Measurements from ENCODE around the gene ZNF783.

The ZNF783 gene

DNA sequence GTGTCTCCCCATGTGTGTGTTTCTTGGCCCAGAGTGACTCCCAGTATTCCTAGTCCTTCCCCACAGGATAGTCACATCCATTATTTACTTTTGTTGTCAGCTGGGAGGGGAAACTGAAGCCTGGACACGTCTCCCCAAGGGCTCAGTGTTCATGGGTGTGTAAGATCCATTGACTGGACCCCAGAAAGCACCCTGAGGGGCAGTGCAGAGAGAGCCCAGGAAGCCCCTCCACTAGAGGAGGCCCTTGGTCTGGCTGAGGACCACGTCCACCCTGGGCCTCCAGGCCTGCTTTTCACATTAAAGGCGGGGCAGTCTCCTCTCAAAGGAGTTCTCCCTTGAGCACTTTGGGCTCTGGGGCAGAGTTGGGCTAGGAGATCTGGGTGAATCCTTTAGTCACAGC lies 21.3 kb downstream of the ZNF783 start:
- no peak for DNase-seq

DNA sequence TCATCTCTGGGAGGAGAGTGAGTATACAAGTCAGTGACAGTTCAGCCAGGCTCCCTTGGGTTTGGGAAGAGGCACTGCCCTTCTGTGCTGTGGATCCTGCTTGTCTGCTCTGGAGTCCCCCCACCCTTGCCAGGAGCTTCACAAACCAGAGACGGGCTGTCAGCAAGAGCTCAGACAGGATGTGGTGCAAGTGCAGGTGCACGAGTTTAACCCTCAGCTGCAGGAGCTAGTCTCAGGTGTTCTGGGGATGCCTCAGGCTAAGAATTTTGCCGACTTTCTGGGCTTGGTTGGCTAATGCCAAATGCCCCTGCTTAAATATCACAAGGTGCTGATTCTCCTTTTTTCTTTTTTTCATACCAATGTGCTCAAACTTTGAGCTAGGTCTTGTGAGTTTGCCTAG lies 22.3 kb downstream of the ZNF783 start:
- DNase-seq, result peak; percentile 57

DNA sequence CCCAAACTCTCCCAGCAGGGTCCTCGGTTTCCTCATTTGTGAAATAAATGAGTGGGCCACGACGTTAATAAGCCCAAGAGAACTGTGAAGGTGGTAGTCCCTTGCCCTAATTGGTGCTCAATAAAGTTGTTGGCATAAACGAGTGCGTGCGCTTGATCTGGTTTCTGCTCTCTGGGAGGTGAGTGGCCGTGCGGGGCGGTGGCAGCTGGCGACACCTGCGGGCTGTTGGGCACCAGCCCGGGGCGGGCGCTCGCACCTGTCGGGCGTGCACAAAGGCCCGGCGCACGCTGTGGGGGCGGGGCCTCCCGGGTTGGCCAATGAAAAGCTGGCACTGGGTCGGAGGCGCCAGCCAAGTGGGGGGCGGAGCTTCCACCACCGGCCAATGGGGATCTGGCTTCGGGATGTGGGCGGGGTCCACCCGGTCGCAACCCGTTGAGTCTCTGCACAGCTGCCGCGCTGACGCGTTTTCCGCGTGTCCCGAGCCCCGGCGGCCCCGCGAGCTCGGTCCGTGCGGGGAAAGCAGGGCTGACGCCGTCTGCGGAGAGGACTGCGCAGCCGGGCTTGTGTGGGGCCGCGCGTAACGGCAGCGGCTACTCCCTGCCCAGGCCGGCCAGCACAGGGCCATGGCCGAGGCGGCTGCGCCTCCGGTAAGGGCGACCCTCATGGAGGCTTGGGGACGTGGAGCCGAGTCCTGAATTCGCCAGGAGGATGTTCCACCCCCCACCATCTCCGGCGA lies 23.0 kb downstream of the ZNF783 start:
- DNase-seq, result peak; percentile 99

DNA sequence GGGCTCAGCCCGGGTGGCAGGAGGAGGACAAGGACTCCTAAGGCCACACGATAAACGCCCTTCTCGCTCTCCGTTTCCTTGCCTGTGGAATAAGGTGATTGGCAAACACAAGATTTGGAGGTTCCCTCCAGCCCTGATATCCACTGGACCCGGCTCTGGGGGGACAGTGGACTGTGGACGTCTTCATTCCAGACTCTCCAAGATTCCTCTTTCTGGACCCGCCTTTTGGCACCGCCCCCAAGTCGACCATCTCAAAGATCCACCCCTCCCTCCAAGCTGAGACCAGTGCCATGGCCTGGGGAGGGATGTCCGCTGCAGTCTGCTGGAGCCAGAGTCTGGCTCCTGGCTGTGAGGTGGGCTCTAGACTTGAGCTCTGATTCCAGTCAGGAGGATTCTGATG lies 23.6 kb downstream of the ZNF783 start:
- DNase-seq, result no peak

DNA sequence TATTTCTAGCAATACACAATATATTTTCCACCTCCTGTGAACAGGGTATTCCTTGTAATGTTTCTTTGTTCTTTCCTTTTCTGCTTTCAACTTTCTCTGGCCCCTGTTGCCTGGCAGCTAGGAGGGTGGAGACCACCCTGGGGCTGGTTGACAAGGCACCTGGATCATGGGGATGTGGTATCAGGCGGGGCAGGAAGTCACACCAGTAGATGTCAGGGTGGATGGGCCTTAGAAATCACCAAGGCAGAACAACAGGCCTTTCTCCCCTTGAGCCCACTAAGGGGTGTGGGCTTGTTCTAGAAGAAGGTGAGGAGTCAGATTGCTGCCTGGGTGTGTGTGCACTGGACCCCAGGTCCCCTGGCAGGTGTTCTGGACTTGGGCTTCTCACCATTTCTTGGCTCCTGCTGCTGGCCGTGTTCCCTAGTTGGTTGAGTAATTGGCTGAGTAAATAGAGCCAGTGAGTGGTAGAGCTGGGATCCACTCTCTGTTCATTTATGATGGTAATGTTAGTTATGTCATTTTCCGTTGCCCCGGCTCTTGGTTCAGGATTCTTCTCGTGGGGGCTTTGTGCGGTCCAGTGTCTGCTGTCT lies 24.9 kb downstream of the ZNF783 start:
- DNase-seq, result no peak

DNA sequence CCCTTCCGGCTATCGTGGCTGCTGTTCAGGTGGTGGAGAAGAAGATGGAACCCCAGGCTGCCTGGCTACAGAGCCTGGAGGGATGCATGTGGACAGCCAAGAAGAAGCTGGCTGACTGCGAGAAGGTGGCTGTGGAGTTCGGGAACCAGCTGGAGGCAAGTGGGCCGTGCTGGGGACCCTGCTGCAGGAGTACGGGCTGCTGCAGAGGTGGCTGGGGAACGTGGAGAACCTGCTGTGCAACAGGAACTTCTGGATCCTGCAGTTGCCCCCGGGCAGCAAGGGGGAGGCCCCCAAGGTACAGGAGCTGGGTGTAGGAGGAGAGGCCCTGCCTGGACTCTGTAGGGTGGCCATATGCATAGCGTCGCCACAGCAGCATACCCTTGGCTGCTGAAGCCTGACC lies 25.6 kb downstream of the ZNF783 start:
- no peak for DNase-seq

DNA sequence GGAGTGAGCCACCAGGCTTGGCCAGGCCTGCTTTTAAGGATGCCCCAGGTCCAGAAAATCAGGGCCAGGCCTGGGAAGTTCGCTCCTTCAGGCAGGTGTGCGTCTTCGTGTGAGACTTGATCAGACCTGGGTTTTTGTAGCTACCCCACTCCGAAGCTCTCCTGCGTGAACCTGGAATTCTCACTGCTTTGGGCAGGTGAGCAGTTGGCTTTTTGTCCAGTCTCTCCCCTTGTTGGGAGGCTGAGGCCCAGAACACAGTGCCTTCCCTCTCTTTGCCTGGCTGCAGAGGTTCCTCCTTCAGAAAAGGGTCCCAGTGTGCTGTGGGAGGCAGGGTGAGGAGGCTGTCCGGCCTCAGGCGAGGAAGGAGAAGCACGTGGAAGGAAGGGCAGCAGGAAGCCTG lies 27.3 kb downstream of the ZNF783 start:
- no peak for DNase-seq

DNA sequence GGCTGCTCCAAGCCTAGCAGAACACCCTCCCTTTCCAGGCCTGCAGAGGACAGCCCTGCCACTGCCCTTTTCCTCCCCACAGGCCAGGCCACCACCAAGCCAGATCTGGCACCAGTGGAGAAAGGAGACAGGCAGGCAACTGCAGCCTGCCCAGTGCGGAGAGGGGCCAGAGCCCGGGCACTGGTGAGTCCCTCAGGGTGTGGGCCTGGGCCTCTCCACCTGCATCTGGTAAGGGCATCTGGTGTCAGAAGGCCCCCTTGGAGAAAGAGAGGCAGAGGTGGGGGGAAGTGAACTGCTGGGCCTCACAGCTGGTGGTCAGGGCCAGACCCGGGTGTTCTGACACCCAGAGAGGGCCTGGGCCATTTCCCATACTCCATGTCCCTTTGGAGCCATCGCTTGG lies 27.9 kb downstream of the ZNF783 start:
- no peak for DNase-seq

DNA sequence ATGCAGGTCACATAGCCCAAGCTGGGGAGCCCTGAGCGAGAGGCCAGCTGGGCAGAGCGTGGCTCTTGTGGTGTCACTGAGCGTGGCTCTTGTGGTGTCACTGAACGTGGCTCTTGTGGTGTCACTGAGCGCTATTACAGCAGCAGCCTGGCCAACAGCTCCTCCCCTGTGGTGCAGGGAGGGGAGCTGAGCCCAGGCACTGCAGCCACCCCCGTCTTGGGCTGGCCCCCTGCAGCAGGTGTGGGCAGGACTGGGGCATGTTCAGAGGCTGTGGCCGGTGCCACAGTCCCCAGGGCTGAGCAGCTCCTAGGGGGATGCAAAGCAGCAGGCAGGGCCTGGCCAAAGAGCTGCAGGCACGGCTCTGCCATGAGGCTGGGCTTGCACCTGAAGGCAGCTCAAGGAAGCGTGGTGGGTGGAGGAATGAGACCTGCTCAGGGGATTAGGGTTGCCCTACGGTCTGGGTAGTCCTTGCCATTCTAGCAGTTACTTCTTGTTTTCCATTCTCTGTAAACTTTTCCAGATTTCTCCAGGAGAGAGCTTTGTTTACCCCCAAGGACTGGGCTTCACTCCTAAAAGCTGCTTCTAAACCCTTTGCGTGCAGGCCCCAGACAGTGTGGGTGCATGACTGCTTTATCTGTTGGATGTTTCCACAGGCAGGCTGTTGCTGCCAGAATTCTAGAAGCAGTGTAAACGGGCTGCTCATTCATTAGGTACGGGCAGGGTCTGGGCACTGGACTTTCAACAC lies 29.2 kb downstream of the ZNF783 start:
- no peak for DNase-seq

DNA sequence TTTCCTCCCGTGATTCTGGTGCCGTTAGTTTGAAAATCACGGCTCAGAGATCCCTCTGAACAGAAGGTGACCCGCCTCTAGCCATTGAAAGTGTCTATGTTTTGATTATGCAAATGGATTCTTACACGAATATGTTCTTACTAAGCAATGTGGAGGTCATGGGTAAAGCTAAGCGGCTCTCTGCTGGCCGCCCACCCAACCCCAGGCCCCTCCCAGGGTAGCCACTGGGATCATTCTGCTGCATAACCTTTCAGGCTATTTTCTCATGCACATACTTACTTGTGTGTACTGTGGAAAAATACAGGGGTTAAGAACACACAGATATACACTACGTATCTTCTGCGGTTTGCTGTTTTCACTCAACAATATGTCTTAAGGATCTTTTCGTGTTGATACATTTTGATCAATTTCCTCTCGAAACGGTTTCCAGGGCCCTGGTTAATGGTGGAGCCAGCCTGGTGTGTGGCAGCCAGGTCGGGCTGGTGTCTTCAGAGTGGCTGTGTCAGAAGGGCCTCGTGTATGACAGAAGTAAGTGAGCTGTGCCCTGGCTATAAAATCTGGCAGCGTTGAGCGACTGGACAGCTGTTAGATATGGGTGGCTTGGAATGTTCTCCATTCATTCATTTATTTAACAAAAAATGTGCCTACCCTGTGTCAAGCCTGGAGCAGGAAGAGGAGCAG lies 29.9 kb downstream of the ZNF783 start:
- DNase-seq, result no peak

DNA sequence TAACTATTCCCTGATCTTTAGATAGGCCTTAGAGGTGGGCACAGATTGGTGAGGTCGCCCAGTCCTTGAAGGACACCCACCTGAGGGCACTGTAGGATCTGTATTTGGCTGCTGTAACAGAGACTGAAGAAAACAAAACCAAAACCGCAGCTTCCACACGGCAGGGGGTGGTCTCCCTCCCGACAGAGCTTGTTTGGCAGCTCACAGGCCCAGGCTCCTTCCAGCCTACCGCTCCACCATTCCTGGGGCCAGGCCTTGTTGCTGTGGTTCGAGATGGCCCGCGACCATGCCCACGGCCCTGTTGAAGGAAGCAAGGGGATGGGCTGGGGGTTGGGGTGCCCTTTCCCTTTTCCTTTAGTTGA lies 30.4 kb downstream of the ZNF783 start:
- no peak for DNase-seq

DNA sequence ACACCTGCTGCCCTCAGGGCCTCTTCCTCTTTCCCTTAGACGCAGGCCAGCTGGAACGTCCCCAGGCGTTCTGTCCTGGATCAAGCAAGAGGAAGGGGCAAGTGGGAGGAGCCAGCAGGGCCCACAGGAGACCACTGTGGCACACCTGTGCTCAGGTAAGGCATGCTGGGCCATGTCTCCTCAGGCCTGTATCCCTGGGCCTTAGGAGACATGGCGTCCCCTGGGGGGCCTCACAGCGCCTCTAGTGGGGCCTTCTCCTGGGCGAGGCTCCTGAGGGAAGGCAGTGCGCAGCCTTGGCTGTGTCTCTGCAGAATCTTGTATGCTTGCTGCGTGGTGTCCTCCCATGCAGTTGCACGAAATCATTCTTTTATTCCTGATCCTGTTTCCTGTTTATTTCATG lies 31.3 kb downstream of the ZNF783 start:
- DNase-seq, result no peak

DNA sequence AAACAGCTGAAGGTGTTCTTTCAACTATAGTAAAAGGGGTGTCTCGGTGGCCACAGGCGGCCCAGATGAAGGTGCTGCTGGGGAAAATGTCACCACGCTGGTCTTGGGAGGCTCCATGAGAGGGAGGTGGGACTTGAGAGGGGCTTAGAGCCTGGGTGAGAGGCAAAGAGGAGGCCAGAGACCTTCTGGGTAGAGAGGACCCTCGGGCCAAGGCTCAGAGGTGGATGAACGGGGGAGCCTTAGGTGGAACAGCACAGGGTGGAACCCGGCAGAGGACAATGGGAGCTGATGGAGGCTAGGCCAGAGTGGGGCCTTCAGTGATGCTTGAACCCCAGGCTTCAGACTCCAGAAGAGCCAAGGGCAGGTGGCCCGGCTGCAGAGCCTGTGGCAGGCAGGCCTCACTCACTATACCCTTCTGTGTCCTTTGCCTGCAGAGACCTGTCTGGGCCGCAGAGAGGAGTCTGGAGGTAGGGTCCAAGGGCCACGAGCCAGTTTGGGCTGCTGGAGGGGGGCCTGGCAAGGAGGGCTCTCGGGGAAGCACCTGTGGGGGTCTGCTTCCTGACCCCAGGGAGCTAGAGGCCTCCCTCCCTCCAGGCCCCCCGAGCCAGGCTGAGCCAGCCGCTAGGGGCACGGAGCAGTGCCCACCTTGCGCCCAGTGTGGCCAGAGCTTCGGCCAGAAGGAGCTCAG lies 32.1 kb downstream of the ZNF783 start:
- DNase-seq, result no peak

DNA sequence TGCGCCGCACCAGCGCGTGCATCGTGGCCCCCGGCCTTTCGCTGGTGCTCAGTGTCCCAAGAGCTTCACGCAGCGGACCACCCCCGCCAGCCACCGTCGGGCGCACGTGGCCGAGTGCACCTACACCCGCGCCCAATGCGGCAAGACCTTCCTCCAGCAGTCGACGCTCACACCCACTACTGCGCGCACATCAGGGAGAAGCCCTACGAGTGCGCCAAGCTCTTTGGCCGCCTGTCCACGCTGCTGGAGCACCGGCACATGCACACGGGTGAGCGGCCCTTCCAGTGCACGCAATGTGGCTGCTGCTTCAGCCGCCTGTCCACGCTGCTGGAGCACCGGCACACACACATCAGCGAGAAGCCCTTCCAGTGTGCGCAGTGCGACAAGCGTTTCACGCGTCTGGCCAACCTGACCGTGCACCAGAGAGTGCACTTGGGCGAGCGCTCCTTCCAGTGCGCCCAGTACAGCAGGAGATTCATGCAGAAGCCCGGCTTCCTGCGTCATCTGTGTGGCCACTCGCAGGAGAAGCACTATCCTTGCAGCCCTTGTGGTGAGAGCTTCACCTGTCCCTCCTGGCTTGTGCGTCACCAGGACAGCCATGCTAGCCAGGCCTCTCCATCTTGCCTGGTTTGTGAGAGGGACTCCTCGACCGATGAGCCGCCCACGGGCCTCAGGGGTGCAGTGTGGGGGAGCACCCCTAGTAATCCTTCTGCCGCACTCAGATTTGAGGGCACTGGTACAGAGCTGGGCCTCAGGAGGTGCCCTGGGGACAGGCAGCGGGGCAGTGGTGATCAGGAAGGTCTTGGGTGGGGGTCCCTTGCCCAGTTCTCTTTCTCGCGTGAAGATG lies 32.9 kb downstream of the ZNF783 start:
- DNase-seq, result no peak

DNA sequence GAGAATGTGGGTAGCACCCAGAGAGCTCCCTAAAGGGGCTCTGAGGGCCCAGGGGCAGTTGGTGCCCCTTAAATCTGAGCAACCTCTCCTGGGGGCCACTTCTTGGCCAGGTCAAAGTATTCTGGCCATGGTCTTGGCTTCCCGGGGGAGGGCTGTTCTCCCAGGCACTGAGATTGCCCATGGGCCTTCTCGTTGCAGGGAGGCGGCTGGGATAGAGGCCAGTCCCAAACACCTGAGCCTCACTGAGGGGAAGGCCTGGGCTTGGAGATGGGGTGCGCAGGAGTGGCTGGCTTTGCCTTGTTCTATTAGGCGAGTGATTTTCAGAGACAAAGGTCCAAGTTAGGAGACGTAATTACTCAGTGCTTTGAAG lies 33.5 kb downstream of the ZNF783 start:
- no peak for DNase-seq

DNA sequence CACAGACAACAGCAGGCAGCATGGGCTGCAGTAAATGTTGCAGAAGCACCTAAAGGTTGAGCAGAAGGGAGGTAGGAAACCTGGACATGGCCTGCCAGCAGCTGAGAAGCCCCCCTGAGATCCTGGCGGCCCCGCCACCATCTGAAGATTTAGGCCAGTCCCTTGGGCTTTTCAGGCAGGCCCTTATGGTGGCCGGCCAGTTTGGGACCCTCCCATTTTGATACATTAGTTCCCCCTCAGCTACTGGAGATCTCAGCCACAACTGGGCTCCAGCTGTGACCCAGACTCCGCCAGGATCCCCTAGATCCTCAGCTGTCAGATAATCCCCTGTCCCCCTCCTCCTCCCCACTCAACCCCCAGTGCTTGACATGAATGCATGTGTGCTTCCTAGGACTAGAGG lies 34.4 kb downstream of the ZNF783 start:
- DNase-seq, result no peak

DNA sequence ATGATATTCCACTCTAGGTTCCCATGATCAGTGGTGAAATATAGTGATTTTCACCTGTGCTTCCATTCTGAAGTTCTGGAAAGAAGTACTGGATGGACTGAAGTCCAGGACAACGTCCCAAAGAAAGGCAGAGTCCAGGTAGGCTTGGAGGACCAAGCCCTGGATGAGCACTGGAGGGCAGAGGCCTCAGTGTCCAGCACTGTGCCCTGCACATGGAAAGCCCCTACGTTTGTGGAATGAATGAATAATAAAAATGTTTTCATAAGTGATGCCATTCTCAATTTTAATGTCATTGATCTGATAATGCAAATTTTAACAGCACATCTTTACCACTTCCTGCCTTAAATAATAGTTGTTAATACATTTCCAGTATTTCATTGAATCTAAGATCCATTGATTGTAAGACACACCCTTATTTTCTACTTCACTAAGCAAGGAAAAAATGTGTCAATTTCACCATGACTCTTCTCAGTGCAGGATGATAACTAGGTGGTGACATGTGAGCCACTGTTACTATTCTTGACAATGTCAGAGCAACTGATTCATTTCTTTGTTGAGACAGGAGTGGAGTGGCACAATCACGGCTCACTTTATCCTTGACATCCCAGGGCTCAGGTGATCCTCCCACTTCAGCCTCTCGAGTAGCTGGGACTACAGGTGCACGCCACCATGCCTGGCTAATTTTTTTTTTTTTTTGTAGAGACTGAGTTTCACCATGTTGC lies 35.2 kb downstream of the ZNF783 start:
- DNase-seq, result no peak

DNA sequence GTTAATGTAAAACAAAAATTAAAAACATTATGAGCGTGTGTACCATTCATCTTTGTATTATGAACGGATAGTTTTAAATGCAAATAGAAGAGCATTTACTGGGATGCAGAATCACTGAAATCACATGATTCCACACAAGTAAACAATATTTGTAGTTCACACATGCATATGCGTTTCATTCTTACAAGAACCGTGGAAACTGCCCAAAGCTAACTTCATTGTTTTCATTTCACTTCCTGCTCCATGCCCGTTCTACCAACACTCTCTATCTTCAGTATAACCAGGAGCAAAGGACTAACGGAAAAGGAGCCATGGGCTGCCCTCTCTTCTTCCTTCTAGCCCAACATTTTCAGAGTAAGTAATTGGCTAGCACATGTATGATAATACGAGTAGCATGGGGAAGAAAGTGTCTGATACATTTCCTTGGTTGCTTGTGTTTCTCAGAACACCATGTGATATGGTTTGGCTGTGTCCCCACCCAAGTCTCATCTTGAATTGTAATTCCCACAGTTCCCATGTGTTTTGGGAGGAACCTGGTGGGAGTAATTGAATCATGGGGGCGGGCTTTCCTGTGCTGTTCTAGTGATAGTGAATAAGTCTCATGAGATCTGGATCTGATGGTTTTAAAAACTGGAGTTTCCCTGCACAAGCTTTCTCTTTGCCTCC lies 38.8 kb downstream of the ZNF783 start:
- DNase-seq, result no peak

DNA sequence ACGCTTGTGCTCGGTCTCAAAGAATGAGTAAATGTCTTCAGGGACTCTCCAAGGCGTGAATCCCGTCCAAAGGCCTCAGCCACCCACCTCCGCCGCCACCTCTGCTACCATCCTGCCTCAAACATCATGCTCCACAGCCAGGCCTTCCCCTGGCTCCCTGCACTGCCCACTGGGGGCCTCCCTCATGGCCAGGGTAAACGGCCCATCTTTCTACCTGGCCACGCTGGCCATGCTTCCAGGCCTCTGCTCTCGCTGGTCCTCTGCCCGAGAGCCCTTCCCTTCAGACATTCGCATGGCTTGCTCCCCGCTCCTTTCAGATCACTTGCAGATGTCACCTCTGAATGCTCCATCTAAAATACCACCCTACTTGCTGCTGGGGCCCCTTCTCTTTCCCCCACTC lies 40.2 kb downstream of the ZNF783 start:
- DNase-seq, result no peak

DNA sequence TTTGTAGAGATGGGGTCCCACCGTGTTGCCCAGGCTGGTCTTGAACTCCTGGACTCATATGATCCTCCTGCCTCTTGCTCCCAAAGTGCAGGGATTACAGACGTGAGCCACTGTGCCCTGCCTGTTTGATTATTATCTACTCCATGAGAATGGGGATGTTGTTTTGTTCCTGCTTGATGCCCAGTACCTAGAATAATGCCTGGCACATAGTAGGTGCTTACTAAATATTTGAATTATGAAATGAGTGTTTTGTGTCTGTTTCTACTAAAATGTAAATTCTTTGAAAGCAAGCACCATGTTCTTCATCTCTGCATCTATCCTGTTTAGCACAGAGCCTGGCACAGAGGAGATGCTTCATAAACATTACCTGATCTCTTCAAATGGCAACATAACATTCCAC lies 40.9 kb downstream of the ZNF783 start:
- DNase-seq, result no peak

DNA sequence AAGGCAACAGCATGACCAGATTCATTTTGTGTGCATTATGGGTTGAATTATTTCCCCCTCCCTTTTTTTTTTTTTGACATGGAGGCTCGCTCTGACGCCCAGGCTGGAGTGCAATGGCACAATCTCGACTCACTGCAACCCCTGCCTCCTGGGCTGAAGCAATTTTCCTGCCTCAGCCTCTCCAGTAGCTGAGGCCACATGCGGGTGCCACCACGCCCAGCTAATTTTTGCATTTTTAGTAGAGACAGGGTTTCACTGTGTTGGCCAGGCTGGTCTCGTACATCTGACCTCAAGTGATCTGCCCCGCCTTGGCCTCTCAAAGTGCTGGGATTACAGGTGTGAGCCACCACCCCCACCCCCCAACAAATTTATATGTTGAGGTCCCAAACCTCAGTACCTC lies 42.0 kb downstream of the ZNF783 start:
- no peak for DNase-seq

Measured in activated T-cell treated with anti-CD3 and anti-CD28 coated beads, Interleukin-2, amount 50 U/mL, for 1 hour (primary cell).